Activated CD8-positive, alpha-beta T cell treated with anti-CD3 and anti-CD28 coated beads for 36 hours (primary cell): ENCODE data around the gene MBTPS1. TPM values are rescaled to one million over a fixed set of nuclear protein-coding genes. Genes with fewer than 3 reads are reported as not detected.

Experiments
- ATAC-seq: fragments of 200-7000 bp; cut with Tn5 transposase; one replicate; pipeline ENCODE4 v1.10.0; 2021; ENCODE audit warnings: mild to moderate bottlenecking, moderate library complexity
- CTCF ChIA-PET: fragments of 350-600 bp; sonication (Branson Sonifier 250); formaldehyde crosslinking; loops from one replicate; lab custom pipeline; 2021; ENCODE audit warnings: antibody characterized with exemption; lab: Charles Lee
- POLR2A ChIA-PET: fragments of 350-600 bp; sonication (Branson Sonifier 250); formaldehyde crosslinking; loops from one replicate; lab custom pipeline; 2021; ENCODE audit warnings: antibody characterized with exemption; lab: Charles Lee
- DNase-seq: peaks from one replicate; pipeline ENCODE4 v3.0.0-alpha.2; 2020
- H3K27ac Mint-ChIP-seq: one replicate; pipeline ENCODE4 v1.8.0; 2021; ENCODE audit warnings: mild to moderate bottlenecking, mixed read lengths
- H3K27me3 Mint-ChIP-seq: one replicate; pipeline ENCODE4 v1.8.0; 2021; ENCODE audit warnings: mixed read lengths
- H3K36me3 Mint-ChIP-seq: one replicate; pipeline ENCODE4 v1.8.0; 2021; ENCODE audit warnings: low read depth, mixed read lengths
- H3K4me1 Mint-ChIP-seq: one replicate; pipeline ENCODE4 v1.8.0; 2021; ENCODE audit warnings: low read depth, mixed read lengths
- H3K4me3 Mint-ChIP-seq: one replicate; pipeline ENCODE4 v1.8.0; 2021; ENCODE audit warnings: mild to moderate bottlenecking, moderate library complexity, mixed read lengths
- H3K9me3 Mint-ChIP-seq: one replicate; pipeline ENCODE4 v1.8.0; 2021; ENCODE audit warnings: mixed read lengths
- CTCF ChIP-seq: fragments of 200-600 bp; IDR thresholded peaks from one replicate; pipeline ENCODE4 v1.8.0; 2022; ENCODE audit warnings: antibody characterized with exemption, mild to moderate bottlenecking
- intact Hi-C: fragments of 100-400 bp; cut with micrococcal nuclease; formaldehyde crosslinking; loops from one replicate; pipeline ENCODE4 v1.10.0; 2022
- total RNA-seq, 2 experiments: library from RNA; stranded (reverse); gene quantifications; one replicate each; pipeline ENCODE4 v1.2.3, GENCODE V29; 2021

The MBTPS1 gene
- total RNA-seq, 2 experiments from 2014 or later: 31.5 to 31.7 TPM

DNA sequence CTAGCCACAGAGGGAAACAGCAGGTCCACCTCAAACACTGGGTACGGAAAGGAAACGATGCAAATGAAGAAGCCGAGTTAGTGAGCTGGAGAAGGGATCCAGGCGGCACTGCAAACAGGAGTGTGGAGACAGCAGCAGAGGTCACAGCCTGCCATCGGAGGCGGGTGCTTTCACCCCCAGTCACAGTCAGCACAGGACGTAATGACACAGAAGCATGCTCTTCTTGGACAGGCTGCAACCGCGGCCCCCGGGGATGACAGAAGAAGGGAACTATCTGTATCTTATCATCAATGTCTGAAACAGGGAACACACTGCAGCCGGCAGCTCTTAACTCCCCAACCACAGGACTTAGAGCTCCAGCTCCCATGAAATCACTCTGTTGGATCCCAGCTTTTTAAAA, 58.1 kb downstream of the MBTPS1 start:
- Mint-ChIP-seq H3K36me3 (peaks cover 29% of the 10 kb centered on the region), H3K27me3 (no peaks in the 10 kb centered on the region), H3K4me3 (no peak overlapping the region), H3K27ac (no peak overlapping the region), H3K4me1 (peaks cover 8% of the 10 kb centered on the region), H3K9me3 (no peaks in the 10 kb centered on the region)
- TF ChIP-seq CTCF: no peak
- ChIA-PET CTCF (interaction anchor here (1.0 to 2.0 kb wide), 4 partner anchors 103 to 128 kb away, joined by 3 to 8 read pairs (median 6); partner anchors contain the start of gene TAF1C), POLR2A (no interaction called here)
- no peak for ATAC-seq
- intact Hi-C loops: no loop called here
- DNase-seq: no peak

DNA sequence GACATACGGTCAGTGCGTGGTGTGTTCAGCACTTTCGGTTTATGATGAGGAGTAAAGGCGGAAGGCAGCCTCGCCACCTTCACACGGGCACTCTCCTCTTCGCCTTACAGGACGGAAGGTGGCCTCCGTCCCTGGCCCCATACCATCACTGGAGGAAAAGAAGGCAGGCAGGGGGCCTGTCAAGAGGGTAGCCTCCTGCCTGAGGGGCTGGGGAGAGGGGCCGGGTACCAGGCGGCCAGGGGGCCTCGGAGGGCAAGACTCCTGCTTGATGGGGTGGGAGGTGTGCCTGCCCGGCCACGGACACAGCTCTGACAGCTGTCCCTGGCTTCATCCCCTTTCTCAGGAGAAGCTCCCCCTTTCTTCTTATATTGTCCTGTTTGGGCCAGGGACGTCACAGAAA, 58.5 kb downstream of the MBTPS1 start:
- Mint-ChIP-seq H3K9me3 (no peaks in the 10 kb centered on the region), H3K4me1 (peaks cover 5% of the 10 kb centered on the region), H3K36me3 (peaks cover 30% of the 10 kb centered on the region), H3K4me3 (no peak overlapping the region), H3K27me3 (no peaks in the 10 kb centered on the region), H3K27ac (no peak overlapping the region)
- no peak for ATAC-seq
- intact Hi-C loops: no loop called here
- no peak for DNase-seq
- ChIA-PET POLR2A (no interaction called here), CTCF (interaction anchor here (0.6 to 2.0 kb wide), 8 partner anchors 8 to 116 kb away, joined by 3 to 8 read pairs (median 4); no protein-coding TSS in a partner anchor)
- TF ChIP-seq CTCF: no peak

- DNase-seq (no peak), ATAC-seq (no peak)
- intact Hi-C loops: no loop called here
- no peaks in the 10 kb centered on the region for H3K27me3 Mint-ChIP-seq
- H3K9me3 Mint-ChIP-seq: no peaks in the 10 kb centered on the region
- H3K27ac Mint-ChIP-seq: no peak overlapping the region
- no peaks in the 10 kb centered on the region for H3K4me1 Mint-ChIP-seq
- no peak for TF ChIP-seq CTCF
- ChIA-PET CTCF (interaction anchor here (0.7 to 1.6 kb wide), 4 partner anchors 32 to 130 kb away, joined by 3 to 7 read pairs (median 4); partner anchors contain the start of gene TAF1C), POLR2A (no interaction called here)
- H3K4me3 Mint-ChIP-seq: no peak overlapping the region
- H3K36me3 Mint-ChIP-seq: peaks cover 31% of the 10 kb centered on the region
Observed at GRCh38 chr16:84056933-84057332, 59.8 kb downstream of the MBTPS1 start.

DNA sequence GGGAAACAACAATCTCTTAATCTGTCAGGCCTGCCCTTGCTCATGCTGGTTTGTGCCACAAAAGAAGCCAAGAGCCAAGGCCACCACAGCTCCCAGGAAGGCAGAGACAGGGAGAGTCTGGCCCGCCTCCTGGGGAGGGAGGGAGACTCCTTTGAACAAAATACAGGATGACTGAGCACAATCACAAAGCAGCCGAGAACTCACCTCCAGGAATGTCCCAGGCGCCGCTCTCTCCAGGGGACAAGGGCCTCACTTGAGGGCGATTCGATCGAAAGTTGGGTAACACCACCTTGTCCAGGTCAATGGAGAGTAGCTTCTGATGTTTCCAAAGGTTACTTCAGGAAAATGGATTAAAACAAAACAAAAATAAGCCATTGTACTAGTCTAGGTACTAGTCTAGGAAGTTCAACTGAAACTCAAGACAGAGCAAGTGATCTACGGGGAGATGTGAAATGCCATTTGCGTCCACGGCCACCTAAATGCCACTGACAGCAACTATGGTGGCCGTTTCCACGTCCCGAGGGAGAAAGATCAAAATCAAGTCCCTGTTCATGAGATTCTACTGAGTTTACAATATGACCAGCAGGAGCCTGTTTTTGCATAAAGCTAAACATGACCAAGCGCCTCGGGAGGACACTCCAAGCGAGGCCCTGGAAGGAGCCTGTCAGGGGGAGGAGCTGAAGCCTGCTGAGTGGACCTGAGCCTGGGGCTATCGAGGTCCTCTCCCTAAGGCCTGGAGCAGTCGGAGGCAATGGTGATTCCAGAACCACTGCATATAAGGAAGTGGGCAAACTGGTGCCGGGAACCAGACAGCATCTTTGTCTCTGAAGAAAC, 60.7 kb downstream of the MBTPS1 start:
- H3K4me3 Mint-ChIP-seq: no peak overlapping the region
- no peak for DNase-seq
- intact Hi-C loops: no loop called here
- no peak overlapping the region for H3K27ac Mint-ChIP-seq
- H3K27me3 Mint-ChIP-seq: no peaks in the 10 kb centered on the region
- ChIA-PET CTCF (interaction anchor here (0.7 kb wide), 1 partner anchor 131 kb away, joined by 3 read pairs; the partner anchor contains the start of gene TAF1C), POLR2A (no interaction called here)
- no peak for TF ChIP-seq CTCF
- peaks cover 27% of the 10 kb centered on the region for H3K36me3 Mint-ChIP-seq
- no peaks in the 10 kb centered on the region for H3K9me3 Mint-ChIP-seq
- no peak for ATAC-seq
- no peaks in the 10 kb centered on the region for H3K4me1 Mint-ChIP-seq

GRCh38 chr16:84055366-84055765, 61.4 kb downstream of the MBTPS1 start:
- ChIA-PET POLR2A (no interaction called here), CTCF (no interaction called here)
- DNase-seq (no peak), ATAC-seq (no peak)
- TF ChIP-seq CTCF: no peak
- Mint-ChIP-seq H3K36me3 (peaks cover 25% of the 10 kb centered on the region), H3K4me3 (no peak overlapping the region), H3K27me3 (no peaks in the 10 kb centered on the region), H3K9me3 (no peaks in the 10 kb centered on the region), H3K4me1 (no peaks in the 10 kb centered on the region), H3K27ac (no peak overlapping the region)
- intact Hi-C loops: no loop called here
